B cell (primary cell): ENCODE measurements around the gene NAA35. TPM values are rescaled to one million over a fixed set of nuclear protein-coding genes. Genes with fewer than 3 reads are reported as not detected.

Source experiments
- ATAC-seq: fragments of 200-7000 bp; cut with Tn5 transposase; one replicate; pipeline ENCODE4 v1.10.0; 2021; ENCODE audit warnings: low read depth, mild to moderate bottlenecking, moderate number of reproducible peaks, moderate library complexity
- CTCF ChIA-PET: fragments of 350-600 bp; sonication (Branson Sonifier 250); formaldehyde crosslinking; loops from one replicate; lab custom pipeline; 2021; ENCODE audit warnings: antibody characterized with exemption, inconsistent platforms; lab: Charles Lee
- POLR2A ChIA-PET: fragments of 350-600 bp; sonication (Branson Sonifier 250); formaldehyde crosslinking; loops from one replicate; lab custom pipeline; 2021; ENCODE audit warnings: antibody characterized with exemption; lab: Charles Lee
- DNase-seq: peaks from one replicate; pipeline ENCODE4 v3.0.0; 2013
- H2AFZ ChIP-seq: 2 replicates; pipeline ENCODE4 v1.6.1; 2012; ENCODE audit warnings: mild to moderate bottlenecking, low read depth, low read length; ENCODE audit not compliant: insufficient read depth, poor library complexity, severe bottlenecking
- H3K27ac ChIP-seq, 2 donors: 1 replicate in 1 of 2; 2 replicates in 1 of 2; pipeline ENCODE4 v1.5.1; 2012 to 2013; ENCODE audit warnings: low read length in 2 of 2, mild to moderate bottlenecking in 2 of 2, moderate library complexity in 1 of 2
- H3K27me3 ChIP-seq, 4 experiments: fragments of 200-600 bp in 1 of 4; sonication (generic) in 1 of 4; replicated peaks in 1 of 4; 1 replicate in 2 of 4; 2 replicates in 2 of 4; pipeline versions ENCODE4 v1.6.1 to v1.7.0; 2013 to 2016; ENCODE audit warnings: low read length in 3 of 4, mild to moderate bottlenecking in 2 of 4, mixed read lengths in 1 of 4, moderate library complexity in 1 of 4; ENCODE audit not compliant: insufficient read depth in 4 of 4, control insufficient read depth in 3 of 4; ENCODE audit errors: control extremely low read depth in 1 of 4
- H3K36me3 ChIP-seq, 2 experiments: replicated peaks in 1 of 2; 1 replicate in 1 of 2; 2 replicates in 1 of 2; pipeline versions ENCODE4 v1.6.1 to v1.7.1; 2013; ENCODE audit warnings: low read length in 1 of 2; ENCODE audit not compliant: insufficient read depth in 2 of 2, control insufficient read depth in 1 of 2; ENCODE audit errors: control extremely low read depth in 1 of 2, extremely low read depth in 1 of 2
- H3K4me1 ChIP-seq, 2 donors: fragments of 200-600 bp in 1 of 2; sonication (generic) in 1 of 2; 1 replicate in 1 of 2; 2 replicates in 1 of 2; pipeline versions ENCODE4 v1.5.1 to v1.6.1; 2013 to 2017; ENCODE audit warnings: low read length in 2 of 2; ENCODE audit not compliant: control insufficient read depth in 2 of 2, insufficient read depth in 2 of 2
- H3K4me2 ChIP-seq: replicated peaks from 2 replicates; pipeline ENCODE3; 2012; ENCODE audit warnings: mild to moderate bottlenecking, low read depth, low read length; ENCODE audit not compliant: poor library complexity, severe bottlenecking
- H3K4me3 ChIP-seq, 5 experiments: fragments of 200-600 bp in 1 of 5; sonication (generic) in 1 of 5; 1 replicate in 3 of 5; 2 replicates in 2 of 5; pipeline versions ENCODE4 v1.5.1 to v1.7.0; 2011 to 2016; ENCODE audit warnings: low read length in 4 of 5, mild to moderate bottlenecking in 4 of 5, low read depth in 2 of 5, control low read depth in 1 of 5, moderate library complexity in 1 of 5; ENCODE audit not compliant: insufficient read depth in 1 of 5; ENCODE audit errors: control extremely low read depth in 1 of 5, extremely low read depth in 1 of 5
- H3K79me2 ChIP-seq: fragments of 200-600 bp; sonication (generic); one replicate; pipeline ENCODE4 v1.6.0; 2016; ENCODE audit warnings: low read length; ENCODE audit not compliant: control insufficient read depth, insufficient read depth
- H3K9ac ChIP-seq: fragments of 200-600 bp; sonication (generic); 2 replicates; pipeline ENCODE4 v1.6.1; 2017; ENCODE audit warnings: mild to moderate bottlenecking, low read length, moderate library complexity
- H3K9me3 ChIP-seq, 3 donors: one replicate each; pipeline versions ENCODE4 v1.6.1 to v1.7.1; 2013; ENCODE audit warnings: low read length in 2 of 3; ENCODE audit not compliant: control insufficient read depth in 2 of 3, insufficient read depth in 1 of 3; ENCODE audit errors: control extremely low read depth in 1 of 3
- H4K20me1 ChIP-seq: 2 replicates; pipeline ENCODE4 v1.6.0; 2012; ENCODE audit warnings: mild to moderate bottlenecking, low read length; ENCODE audit not compliant: insufficient read depth, control insufficient read depth, poor library complexity, severe bottlenecking
- H3K27ac Mint-ChIP-seq: one replicate; pipeline ENCODE4 v1.8.0; 2021; ENCODE audit warnings: mixed read lengths
- H3K27me3 Mint-ChIP-seq: one replicate; pipeline ENCODE4 v1.8.0; 2021; ENCODE audit warnings: mixed read lengths
- H3K4me1 Mint-ChIP-seq: one replicate; pipeline ENCODE4 v1.8.0; 2021; ENCODE audit warnings: mixed read lengths
- H3K4me3 Mint-ChIP-seq: one replicate; pipeline ENCODE4 v1.8.0; 2021; ENCODE audit warnings: mixed read lengths
- H3K9me3 Mint-ChIP-seq: one replicate; pipeline ENCODE4 v1.8.0; 2022; ENCODE audit warnings: mixed read lengths; ENCODE audit not compliant: insufficient read depth
- CTCF ChIP-seq: fragments of 200-600 bp; IDR thresholded peaks from one replicate; pipeline ENCODE4 v1.8.0; 2022; ENCODE audit warnings: antibody characterized with exemption, mild to moderate bottlenecking
- EZH2 ChIP-seq: IDR thresholded peaks from 2 replicates; pipeline ENCODE4 v1.6.1; 2012; ENCODE audit warnings: borderline replicate concordance, low read depth, mild to moderate bottlenecking, moderate library complexity, low read length; ENCODE audit not compliant: insufficient read depth, poor library complexity, severe bottlenecking
- WGBS: methylation state at CpG from one replicate; pipeline ENCODE4 v1.1.5; 2013; ENCODE audit warnings: missing lambda C conversion rate; ENCODE audit not compliant: insufficient coverage; 5-methylcytosine and 5-hydroxymethylcytosine counted together
- intact Hi-C: fragments of 100-400 bp; cut with micrococcal nuclease; formaldehyde crosslinking; loops from one replicate; pipeline ENCODE4 v1.10.0; 2022
- polyA plus RNA-seq: library from polyadenylated mRNA; depleted of rRNA; stranded (reverse); fragments of >200 nt; gene quantifications from 2 replicates; pipeline ENCODE4 v1.2.3, GENCODE V29; 2012
- total RNA-seq, 2 donors: library from RNA; stranded (reverse); fragments of 120-200 nt in 1 of 2; gene quantifications; 1 replicate in 1 of 2; 2 replicates in 1 of 2; pipeline versions ENCODE4 v1.2.3 to v1.2.4, GENCODE V29; 2013 to 2022

NAA35 gene
- total and polyA plus RNA-seq, 2 donors (not counting 1 experiment from before 2014, with no cell fraction given), result 4.5 to 26.2 TPM

GRCh38 chr9:85949586-85950335, 8.8 kb downstream of the NAA35 start:
- peaks cover 4 to 28% of the 10 kb centered on the region in 2 experiments for H3K36me3 ChIP-seq
- TF ChIP-seq CTCF (no peak), EZH2 (no peak)
- DNase-seq (no peak), ATAC-seq (no peak)
- H2AFZ ChIP-seq, result no peak overlapping the region
- POLR2A ChIA-PET, result no interaction called here
- H3K4me2 ChIP-seq, result no peak overlapping the region
- Mint-ChIP-seq H3K27ac (no peak overlapping the region), H3K27me3 (no peaks in the 10 kb centered on the region), H3K4me3 (no peak overlapping the region), H3K4me1 (peaks cover 20% of the 10 kb centered on the region), H3K9me3 (no peaks in the 10 kb centered on the region)
- no peak overlapping the region for H3K4me3 ChIP-seq
- CTCF ChIA-PET, result no interaction called here
- peaks cover 0 to 3% of the 10 kb centered on the region in 2 donors for H3K4me1 ChIP-seq
- peaks cover 86% of the 10 kb centered on the region for H3K79me2 ChIP-seq
- no peak overlapping the region for H3K27ac ChIP-seq
- no peak overlapping the region for H3K9ac ChIP-seq
- peaks cover 48% of the 10 kb centered on the region for H4K20me1 ChIP-seq
- WGBS, result 100% methylated on average over 1 of the region's 4 CpGs
- intact Hi-C loops, result no loop called here
- H3K27me3 ChIP-seq, result no peaks in the 10 kb centered on the region
- no peaks in the 10 kb centered on the region for H3K9me3 ChIP-seq

DNA sequence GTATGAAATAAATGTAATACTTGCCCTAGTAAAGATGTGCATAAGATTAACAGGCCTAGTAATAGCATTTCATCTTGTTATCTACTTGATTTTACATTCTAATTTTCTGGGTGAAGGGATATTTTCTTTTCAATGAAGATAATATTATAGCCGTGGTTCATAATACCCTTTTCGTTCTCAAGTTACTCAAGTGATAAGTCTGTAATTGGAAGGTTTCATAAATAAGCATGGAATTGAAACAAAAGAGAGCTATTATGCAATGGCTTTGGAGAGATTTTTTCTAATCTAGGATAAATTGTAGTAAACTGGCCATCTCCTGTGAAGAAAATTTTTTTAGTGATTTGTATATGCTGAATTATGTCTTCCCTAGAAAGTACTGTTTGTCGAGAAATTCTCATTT, 19.0 kb downstream of the NAA35 start:
- intact Hi-C loops, result no loop called here
- no CpG with 5 or more reads among the region's 3 CpGs for WGBS

More for the DNA sequence above, 19.0 kb downstream of the NAA35 start:
- Mint-ChIP-seq H3K27me3 (no peaks in the 10 kb centered on the region), H3K4me1 (peaks cover 7% of the 10 kb centered on the region), H3K27ac (no peak overlapping the region), H3K9me3 (no peaks in the 10 kb centered on the region), H3K4me3 (no peak overlapping the region)
- CTCF ChIA-PET, result no interaction called here
- Histone ChIP-seq H4K20me1 (peaks cover under 1% of the 10 kb centered on the region), H3K9ac (no peak overlapping the region), H3K4me2 (no peak overlapping the region), H3K79me2 (peaks cover under 1% of the 10 kb centered on the region), H3K4me3 (no peak overlapping the region), H3K36me3 (peaks cover 0 to 29% of the 10 kb centered on the region in 2 experiments), H3K9me3 (no peaks in the 10 kb centered on the region), H2AFZ (no peak overlapping the region), H3K4me1 (no peaks in the 10 kb centered on the region), H3K27ac (no peak overlapping the region), H3K27me3 (no peaks in the 10 kb centered on the region)
- no peak for ATAC-seq
- TF ChIP-seq CTCF (no peak), EZH2 (no peak)
- no peak for DNase-seq
- POLR2A ChIA-PET, result no interaction called here
